Measurements from ENCODE around the gene DEFB114. TPM values are rescaled to one million over a fixed set of nuclear protein-coding genes. Genes with fewer than 3 reads are reported as not detected.

The DEFB114 gene
- total and polyA plus RNA-seq, 4 donors, result not detected

Other genes with a start within 250 kb of the DEFB114 start
- gene CRISP3, start 219.8 kb downstream of the DEFB114 start, total RNA-seq, result not detected
- gene CRISP3, start 219.8 kb downstream of the DEFB114 start, polyA plus RNA-seq, result under 1 TPM in 1 of 2 donors, not detected in 1; 0.05 TPM
- gene PGK2, start 176.9 kb downstream of the DEFB114 start, total RNA-seq, result not detected
- gene PGK2, start 176.9 kb downstream of the DEFB114 start, polyA plus RNA-seq, result not detected
- not detected for gene CRISP1, start 97.6 kb downstream of the DEFB114 start, total RNA-seq
- gene CRISP1, start 97.6 kb downstream of the DEFB114 start, polyA plus RNA-seq, result not detected
- not detected for gene DEFB113, start 5.5 kb upstream of the DEFB114 start, total RNA-seq
- gene DEFB113, start 5.5 kb upstream of the DEFB114 start, polyA plus RNA-seq, result not detected
- gene DEFB110, start 57.8 kb upstream of the DEFB114 start, total RNA-seq, result not detected
- not detected for gene DEFB110, start 57.8 kb upstream of the DEFB114 start, polyA plus RNA-seq
- gene DEFB112, start 85.8 kb upstream of the DEFB114 start, total RNA-seq, result not detected
- gene DEFB112, start 85.8 kb upstream of the DEFB114 start, polyA plus RNA-seq, result not detected